GM19099 (cell line): ENCODE results near the gene SIPA1L3.

Experiments
- POLR2A ChIP-seq: IDR thresholded peaks from 3 replicates; pipeline ENCODE4 v1.6.1; 2011; ENCODE audit warnings: low read depth; ENCODE audit not compliant: insufficient read length; ENCODE audit errors: extremely low read depth

The SIPA1L3 gene

DNA sequence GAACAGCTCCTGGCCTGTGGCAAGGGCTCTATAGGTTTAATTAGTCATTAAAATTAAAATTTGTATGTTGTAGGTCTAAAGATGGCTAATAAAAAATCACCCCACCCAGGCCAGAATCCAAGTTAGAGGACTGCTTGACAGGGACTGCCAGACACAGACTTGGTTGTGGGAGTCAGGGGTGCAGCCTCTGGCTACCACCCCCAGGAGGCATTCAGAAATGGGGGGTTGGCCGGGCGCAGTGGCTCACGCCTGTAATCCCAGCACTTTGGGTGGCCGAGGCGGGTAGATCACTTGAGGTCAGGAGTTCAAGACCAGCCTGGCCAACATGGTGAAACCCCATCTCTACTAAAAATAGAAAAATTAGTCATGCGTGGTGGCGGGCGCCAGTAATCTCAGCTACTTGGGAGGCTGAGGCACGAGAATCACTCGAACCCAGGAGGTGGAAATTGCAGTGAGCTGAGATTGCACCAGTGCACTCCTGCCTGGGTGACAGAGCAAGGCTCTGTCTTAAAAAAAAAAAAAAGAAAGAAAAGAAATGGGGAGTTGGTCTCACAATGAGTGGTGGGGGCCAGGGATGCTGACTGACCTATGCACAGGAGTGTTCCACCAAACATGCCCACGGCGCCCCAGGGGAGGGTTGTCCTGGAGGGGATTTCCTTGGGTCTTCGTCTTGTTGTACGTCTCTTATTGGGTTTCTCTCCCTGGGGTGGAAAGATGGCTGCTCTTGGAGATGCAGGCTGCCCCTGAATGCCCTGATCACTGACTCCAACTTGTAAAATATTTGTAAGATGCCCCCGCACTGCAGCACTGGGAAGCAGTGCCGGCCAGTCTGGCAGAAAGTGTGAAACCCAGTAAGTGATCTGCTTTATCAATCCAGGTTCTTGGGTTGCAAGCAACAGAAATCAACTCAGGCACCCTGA, 68.8 kb downstream of the SIPA1L3 start:
- TF ChIP-seq POLR2A, result no peak

DNA sequence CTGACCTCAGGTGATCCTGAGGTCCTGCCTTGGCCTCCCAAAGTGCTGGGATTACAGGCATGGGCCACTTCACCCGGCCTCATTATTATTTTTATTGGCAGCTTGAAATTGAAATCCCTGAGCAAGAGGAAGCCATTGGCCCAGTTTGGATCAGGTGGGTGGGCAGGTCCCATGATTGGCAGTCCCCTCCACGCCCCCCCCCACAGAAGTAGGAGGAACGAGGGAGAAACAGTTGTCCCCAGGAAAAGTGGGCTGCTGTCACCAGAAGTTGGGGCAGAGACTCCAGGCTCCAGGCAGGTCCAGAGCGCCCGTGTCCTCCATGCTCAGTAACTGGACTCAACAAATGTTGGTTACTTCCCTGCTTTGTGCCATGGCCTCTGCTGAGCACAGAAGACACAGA, 70.4 kb downstream of the SIPA1L3 start:
- no peak for TF ChIP-seq POLR2A

DNA sequence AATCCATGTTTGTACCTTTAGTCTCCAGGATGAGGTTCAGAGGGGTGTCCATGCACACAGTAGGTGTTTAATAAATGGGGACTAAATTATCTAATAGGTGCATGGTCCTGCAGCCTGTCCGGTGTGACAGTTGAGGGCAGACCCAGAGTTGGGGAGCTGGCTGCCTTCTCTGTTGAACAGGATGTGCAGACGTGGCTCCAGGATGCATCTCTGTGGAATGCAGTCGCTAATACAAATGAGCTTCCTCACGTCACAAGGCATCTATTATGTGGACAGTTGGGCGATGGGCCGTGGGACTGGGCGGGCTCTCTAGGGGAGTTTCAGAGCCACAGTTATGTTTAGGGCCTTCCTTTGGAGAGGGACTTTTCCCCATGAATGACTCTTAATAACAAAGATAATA, 71.0 kb downstream of the SIPA1L3 start:
- TF ChIP-seq POLR2A, result no peak

DNA sequence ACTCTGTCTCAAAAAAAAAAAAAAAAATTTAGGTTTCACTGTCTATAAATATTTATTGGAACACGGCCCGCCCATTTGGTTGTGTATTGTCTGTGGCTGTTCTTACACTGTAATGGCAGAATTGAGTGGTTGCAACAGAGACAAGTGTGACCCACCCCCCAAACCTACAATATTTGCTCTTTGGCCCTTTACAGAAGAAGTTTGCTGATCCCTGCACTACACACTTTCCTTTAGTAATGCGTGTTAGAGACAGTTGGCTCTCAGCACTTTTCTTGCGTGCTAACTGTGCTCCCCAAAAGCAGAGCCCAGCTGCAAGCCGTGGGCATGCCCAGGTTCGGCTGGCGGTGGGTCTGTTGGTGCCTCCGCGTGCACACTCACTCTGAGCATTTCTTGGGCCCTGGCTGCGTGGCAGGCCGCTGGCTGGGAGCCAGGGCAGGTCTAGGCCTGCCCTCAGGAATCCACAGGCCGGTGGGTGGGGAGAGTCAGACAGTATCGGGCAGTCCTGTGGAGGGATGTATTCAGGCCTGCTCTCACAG, 72.6 kb downstream of the SIPA1L3 start:
- TF ChIP-seq POLR2A, result peak; percentile 38

DNA sequence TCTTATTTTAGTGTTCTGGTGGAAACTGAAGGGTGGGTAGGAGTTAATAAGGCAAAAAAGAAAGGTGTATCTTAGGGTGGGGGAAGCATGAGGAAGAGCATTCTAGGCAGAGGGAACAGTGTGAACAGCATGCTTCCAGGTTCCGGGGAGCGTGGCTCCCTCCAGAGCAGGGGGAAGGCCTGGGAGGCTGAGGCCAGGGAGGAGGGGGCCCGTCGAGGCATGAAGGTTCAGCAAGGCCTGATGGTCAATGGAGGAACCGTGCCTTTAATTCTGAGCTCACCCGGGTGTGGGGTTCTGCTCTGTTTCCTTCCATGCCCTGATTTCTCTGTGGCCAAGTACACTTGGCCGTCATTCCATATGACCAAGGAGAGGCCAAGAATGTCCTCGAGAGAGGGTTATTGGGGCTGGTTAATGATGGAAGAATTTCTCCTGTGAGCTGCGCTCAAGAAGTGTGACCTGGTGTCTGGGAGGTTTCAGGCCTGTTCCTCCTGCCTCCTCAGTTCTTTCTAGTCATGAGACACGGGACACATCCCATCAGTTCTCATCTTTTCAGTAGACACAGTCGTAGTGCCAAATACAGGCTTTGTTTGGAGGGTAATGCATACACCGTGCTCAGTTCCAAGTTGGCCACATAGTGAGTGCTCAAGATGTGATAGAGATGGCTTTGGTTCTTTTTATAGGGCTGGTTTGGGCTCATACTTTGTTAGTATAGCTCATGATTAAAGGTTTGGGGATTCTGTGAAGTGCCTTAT, 73.6 kb downstream of the SIPA1L3 start:
- no peak for TF ChIP-seq POLR2A

DNA sequence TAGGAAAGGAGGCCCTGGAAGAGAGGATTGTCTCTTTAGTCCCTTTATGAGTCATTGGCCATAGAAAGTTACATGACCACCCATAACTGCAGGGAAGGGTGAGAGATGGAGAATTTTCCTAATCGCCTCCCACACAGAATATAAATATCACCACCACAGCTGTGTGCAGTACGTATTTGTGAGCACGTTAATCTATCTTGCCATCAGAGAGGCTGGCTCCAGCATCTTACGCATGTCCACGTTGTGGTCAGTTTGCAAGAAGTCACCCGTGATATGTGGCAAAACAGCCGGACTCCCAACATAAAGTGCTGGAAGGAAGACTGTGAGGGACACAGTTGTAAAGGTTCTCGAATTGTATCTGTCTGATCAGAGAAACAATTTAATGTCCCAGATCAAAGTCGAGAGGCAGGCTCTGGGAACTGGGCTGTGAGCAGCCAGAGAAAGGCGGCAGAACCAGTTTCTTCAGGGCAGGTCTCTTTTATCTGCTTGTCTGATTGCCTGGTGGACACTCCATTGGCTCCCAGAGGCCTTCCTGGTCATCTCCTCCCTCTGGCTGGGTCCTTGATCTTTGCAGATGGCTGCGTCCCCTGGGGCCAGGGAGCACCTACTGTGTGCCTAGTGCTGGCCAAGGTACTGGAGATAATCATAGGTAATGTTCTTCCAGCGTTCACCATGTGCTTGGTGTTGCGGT, 74.9 kb downstream of the SIPA1L3 start:
- TF ChIP-seq POLR2A, result no peak

DNA sequence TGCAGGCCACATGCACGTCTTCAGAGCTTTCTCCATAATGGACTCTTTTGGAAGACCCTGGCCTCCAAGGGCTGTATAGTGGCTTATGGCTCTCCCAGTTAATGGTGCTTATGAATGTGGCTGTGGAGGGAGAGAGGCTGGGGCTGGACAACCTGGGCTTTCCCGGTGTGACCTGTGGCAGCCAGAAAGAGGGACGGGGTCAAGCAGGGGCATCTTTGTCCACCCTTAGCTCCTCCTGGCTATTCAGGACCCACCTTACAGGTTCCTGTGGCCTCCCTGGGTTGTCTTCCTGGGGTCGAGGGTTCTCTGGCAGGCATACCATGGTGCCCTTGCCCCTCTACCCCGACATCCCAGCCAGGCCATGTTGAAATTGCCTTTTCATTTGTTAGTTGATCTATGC, 75.6 kb downstream of the SIPA1L3 start:
- TF ChIP-seq POLR2A, result no peak

DNA sequence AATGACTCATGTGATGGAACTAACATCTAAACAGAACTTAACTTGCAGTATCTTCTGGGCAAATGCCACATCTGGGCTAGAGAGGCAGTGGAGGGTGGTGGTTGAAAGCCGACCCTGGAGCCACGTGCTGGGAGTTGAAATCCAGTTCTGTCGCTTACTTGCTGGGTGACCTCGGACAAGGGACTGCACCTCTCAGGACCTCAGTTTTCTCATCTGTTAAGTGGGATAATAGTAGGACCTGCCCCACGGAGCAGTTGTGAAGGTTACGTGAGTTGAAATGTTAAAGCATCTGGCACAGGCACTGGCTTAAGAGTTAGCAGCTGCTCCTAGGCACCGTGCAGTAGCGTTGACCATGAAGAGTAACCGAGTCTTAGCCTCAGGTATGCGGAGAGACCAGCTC, 76.1 kb downstream of the SIPA1L3 start:
- no peak for TF ChIP-seq POLR2A

DNA sequence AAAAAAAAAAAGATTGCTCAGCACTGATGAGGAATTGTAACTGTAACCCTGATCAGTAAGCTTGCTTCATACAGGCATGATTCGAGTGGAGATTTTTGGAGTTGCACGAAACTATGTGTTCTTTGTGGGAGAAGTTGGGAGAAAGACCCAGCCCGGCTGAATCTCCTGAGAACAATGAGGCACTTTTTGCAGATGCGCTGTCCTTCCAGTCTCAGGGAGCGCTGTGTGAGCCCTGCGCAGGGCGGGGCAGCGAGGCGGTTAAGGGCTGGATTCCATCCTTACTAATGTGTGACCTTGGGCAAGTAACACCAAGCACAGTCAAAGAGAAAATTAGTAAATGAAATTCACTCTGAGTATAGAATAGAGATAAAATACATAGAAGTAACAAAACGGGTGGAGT, 76.9 kb downstream of the SIPA1L3 start:
- no peak for TF ChIP-seq POLR2A

DNA sequence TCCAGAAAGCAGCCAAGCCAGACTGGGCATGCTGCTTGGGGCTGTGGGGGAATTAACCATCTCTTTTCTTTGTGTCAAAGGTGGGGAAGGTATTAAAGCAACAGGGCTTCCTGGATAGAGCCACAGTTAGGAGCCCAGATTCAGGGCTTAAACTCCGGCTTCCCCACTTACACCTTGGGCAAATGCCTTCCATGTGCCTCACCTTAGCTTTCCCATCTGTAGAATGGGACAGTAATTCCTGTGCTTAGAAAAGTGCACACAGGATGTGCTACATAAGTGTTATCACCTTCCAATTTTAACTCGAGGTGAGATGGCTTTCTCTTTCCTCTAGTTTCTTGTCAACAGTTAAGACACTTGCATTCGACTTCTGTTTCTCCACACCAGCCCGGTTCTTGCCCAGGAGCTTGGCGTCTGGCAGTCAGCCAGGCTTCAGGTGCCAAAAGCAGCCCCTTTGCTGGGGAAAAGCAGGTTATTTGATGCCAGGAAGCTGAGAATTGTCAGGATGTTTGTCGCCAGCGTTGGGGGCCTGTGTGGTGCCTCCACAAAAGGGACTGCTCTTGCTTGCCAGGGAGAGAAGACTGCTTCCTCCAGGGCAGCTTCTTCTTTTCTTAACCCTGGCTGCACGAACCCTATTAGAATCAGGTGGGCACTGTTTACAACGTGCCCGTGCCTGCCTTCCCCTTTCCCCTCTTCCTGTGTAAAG, 79.2 kb downstream of the SIPA1L3 start:
- no peak for TF ChIP-seq POLR2A

DNA sequence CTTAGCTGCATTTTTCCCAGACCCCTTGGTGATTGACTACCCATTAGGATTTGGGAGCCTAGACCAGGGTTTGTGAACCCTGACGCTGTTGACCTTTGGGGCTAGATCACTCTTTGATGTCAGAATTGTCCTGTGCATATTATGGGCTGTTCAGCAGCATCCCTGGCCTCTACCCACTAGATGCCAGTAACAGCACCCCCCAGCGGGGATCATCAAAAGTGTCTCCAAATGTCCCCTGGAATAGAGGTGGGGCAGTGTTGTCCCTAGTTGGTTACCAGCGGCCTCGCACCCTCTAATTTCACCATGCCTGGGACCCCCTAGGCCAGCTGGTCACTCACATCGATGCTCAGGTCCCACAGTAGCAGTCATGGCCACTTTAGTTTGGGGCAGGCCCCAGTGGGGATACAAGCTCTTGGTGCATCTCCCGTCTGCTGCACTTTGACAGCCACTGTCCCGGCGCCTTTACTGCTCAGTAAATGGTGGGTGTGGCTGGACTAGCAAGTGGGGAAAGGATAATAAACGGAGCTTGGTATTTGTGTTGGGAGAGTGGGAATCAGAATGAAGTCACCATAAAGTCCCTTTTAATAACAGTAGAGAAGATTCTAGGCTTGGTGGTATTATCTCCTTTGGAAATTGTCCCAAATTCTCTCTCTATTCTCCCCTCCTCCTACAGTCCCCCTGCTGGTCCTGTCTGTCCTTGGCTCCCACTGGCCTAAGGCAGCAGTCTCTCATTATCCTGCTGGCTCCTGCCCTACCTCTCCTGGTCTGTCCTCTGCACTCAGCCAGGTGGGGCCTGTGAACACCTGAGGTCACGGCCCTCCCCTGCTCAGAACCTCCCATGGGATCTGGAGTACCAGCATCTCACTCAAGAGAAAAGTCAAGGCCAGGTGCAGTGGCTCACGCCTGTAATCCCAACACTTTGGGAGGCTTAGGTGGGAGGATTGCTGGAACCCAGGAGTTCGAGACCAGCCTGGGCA, 80.6 kb downstream of the SIPA1L3 start:
- no peak for TF ChIP-seq POLR2A

DNA sequence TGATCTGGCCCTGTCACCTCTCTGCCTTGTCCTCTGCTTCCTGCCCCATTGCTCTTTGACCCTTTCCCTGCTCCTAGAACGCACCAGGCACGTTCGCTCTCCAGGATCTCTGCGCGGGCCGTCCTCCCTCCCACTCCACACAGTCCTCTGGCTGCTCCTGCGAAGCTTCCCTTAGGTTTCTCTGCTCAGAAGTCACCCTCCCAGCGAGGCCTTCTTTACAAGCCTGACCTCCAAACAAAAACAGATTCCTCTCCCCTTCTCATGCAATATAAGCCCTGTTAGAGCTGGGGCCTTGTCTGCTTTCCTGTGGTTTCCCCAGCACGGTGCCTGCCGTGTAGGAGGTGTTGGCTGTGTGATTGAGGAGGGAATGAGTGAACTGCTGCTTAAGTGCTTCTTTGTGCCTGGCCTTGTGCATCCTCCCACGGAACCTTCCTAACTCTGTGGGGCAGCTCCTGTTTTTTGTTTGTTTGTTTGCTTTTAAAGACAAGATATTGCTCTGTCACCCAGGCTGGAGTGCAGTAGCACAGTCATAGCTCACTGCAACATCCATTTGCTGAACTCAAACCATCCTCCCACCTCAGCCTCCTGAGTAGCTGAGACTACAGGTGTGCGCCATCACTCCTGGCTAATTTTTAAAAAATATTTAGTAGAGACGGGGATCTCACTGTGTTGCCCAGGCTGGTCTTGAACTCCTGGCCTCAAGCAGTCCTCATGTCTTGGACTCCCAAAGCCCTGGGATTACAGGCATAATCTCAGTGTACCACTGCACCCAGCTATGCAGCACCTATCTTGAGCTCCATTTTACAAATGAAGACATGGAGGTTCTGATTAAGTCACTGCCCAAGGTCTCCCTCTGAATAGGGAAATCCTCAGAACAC, 82.0 kb downstream of the SIPA1L3 start:
- TF ChIP-seq POLR2A, result no peak

DNA sequence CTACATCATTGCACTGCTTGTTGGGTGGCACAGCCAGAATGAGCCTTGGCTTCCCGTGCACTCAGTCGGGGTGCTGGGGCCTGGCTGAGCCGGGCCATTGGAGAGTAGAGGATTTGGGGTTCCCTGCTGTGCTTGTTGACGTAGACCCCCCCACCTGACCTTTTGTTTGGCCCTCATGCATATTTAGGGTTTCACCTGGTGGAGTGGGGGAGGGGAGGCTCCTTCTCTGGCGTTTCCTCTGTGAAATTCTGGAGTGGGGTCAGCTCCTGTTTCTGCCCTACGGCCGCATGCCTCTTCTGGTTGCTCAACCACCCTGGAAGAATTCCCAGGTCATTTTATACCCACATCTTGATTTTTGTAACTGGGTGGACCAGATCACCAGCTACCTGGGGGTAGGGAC, 82.8 kb downstream of the SIPA1L3 start:
- no peak for TF ChIP-seq POLR2A
